HG02943 (cell line): ENCODE results near the gene TNFRSF8.

ENCODE experiments used
- ATAC-seq: cut with Tn5 transposase; IDR thresholded peaks from one replicate; pipeline ENCODE4 v1.9.1; 2021; ENCODE audit warnings: mild to moderate bottlenecking, low read depth, moderate library complexity; ENCODE audit not compliant: unreplicated experiment

TNFRSF8 gene

GRCh38 chr1:12169442-12170135, 106.5 kb downstream of the TNFRSF8 start:
- no peak for ATAC-seq

- no peak for ATAC-seq
Observed at GRCh38 chr1:12170263-12170671, 107.2 kb downstream of the TNFRSF8 start.

DNA sequence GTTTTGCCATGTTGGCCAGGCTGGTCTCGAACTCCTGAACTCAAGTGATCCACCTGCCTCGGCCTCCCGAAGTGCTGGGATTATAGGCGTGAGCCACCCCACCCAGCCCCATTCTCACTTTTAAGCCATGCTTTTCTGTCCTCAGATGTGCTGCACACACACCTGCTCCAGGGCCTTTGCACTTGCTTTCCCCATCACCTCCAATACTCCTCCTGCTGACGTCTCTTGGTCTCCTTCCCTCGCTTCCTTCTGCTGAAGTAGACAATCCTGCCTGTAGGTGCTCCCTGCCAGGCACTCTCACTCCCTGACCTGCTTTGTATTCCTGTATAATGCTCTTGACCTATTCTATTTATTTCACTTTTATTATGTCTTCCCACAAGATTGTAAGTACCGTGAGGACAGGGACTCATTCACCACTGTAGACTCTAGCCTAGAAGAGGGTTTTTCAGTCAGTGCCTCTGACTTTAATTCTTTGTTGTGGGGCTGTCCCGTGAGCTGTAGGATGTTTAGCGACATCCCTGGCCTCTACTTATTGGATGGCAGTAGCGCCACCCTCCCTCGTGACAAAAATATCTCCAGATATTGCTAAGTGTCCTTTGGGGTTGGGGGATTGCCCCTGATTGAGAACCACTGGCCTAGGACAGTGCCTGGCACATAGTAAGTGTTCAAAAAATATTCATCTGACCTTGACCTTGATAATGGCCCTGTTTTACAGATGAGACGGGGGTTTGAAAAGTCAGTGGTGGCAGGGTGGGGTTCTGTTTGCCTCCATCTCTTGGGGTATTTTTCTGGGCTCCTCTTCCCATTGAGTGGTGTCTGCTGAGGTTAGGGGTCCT, 108.3 kb downstream of the TNFRSF8 start:
- ATAC-seq: no peak

DNA sequence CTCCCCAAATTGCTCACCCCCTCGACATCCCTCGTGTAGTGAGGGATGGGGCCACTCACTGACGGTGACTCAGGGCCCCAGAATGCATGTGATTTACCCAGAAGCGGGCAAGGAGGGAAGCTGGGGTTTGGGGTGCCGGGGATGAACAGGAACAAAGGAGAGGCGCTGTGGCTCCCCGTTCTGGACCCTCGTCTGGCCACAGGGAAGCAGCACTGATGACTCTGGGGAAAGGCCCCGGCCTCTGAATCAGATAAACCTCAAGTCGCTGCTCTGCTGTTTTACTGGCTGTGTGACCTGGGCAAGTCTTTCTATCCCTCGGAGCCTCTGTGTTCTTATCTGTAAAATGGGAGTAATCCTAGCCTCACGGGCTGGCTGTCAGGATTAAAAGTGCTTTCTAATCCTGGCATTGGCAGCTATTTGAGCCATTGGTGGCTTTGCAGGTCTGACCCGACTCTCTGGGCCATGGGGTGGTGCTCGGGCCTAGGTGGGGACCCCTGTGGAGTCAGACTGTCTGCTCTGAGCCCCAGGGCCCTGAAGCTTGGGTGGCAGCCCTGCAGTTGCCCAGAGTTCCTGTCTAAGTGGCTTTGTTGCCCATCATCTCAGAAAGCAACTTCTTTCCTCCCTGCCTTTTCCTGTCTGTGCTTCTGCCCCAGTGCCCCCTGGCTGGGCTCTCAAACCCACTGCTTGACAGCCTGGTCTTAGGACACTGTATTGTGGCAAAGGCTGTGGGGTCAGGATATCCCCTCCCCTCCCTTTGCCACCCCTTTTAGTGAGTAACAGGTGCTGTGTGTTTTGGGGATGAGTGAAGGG, 109.1 kb downstream of the TNFRSF8 start:
- no peak for ATAC-seq

DNA sequence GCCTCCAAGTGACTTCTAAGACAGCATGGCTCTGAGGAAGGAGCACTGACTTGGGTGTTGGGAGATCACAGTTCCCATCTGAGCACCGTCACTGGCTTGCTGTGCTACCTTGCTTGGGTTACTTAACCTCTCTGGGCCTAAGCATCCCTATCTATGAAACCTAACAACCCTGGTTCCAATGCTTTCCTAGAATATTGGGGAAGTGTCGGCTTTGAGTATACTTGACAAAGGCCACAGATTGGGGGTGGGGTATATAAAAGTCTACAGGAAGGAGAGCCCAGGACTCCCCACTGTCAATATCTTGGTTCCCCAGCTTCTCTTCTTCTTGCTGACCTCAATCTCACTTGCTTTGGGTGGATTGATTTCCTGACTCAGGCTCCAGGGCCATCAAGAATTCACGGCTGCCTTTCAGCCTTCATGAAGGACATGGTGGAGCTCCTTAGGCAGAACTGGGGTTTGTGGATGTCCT, 110.0 kb downstream of the TNFRSF8 start:
- ATAC-seq: no peak

DNA sequence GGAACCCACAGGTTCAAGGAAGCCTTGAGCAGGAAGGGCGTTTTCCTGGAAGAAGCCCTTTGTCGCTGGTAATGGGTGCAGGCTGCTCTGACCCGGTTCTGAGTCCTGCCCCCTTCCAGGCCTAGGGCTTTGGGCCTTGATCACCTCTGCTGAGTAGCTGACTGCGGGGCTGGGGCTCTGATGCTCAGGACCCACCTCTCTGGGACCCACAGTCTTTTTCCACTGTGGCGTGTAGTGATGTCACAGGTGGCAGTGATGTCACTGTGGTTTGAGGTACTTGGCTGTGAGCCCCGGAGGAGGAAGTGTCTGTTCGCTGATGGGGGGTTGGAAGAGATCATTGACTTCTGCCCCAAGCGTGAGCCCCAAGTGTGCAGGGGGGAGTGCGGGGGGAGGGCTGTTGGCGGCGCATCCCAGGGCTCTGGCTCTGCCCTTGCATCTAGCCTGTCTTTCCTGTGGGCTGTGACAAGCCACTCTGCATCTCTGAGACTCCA, 110.6 kb downstream of the TNFRSF8 start:
- ATAC-seq: no peak

- no peak for ATAC-seq
Observed at GRCh38 chr1:12174924-12175810, 112.1 kb downstream of the TNFRSF8 start.

DNA sequence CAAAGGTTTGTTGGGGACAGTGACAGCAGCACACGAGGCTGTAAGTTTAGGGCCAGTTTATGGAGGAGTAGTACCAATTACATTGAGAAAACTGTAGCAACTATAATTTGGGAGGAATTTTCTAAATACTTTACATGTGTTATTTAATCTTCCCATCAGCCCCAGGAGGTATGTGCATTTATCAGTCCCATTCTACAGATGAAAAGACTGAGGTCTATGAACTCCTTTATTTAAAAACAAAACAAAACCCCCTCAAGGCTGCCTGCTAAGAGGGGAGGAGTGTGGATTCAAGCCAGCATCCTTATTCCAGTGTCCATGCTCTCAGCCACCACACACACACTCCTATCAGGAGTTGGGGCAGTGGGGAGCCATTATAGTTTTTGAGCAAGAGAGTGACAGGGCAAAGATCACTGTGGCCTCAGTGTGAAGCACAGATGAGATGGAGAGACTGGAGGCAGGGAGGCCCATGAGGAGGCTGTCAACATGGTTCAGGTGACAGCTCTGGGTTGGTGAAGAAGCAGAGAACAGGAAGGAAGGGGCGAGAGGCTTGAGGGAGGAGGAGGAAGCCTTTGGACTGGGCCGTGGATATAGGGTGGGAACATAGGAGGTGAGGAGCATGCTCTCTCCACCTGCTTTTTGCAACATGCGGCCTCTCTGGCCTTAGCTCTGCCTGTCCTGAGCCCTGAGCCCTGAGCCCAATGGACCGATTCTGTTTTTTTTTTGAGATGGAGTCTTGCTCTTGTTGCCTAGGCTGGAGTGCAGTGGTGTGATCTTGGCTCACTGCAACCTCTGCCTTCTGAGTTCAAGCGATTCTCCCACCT, 113.4 kb downstream of the TNFRSF8 start:
- ATAC-seq: no peak

GRCh38 chr1:12177156-12177998, 114.3 kb downstream of the TNFRSF8 start:
- ATAC-seq: no peak

- no peak for ATAC-seq
Observed at GRCh38 chr1:12177999-12178441, 114.9 kb downstream of the TNFRSF8 start.

GRCh38 chr1:12178511-12178910, 115.4 kb downstream of the TNFRSF8 start:
- ATAC-seq: no peak

GRCh38 chr1:12179111-12179519, 116.0 kb downstream of the TNFRSF8 start:
- no peak for ATAC-seq

- no peak for ATAC-seq
Observed at GRCh38 chr1:12179676-12180075, 116.6 kb downstream of the TNFRSF8 start.

DNA sequence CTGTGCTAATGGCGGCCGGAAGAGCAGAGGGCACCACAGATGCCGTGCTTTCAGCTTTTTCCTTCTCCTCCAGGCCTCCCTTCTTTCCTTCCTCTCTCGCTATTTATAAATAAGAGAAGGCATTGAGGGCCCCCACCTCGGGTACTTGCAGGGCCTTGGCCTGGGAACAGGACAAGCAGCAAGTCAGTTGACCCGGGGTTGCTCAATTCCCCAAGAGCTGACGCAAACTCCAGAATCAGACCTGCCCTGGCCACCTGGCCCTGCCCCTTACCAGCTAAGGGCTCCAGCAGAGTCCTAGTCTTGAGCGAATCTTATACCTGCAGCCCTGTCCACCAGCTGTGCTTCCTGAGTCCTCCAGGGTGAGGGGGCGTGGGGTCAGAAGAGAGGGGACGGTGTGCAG, 117.2 kb downstream of the TNFRSF8 start:
- ATAC-seq: no peak

DNA sequence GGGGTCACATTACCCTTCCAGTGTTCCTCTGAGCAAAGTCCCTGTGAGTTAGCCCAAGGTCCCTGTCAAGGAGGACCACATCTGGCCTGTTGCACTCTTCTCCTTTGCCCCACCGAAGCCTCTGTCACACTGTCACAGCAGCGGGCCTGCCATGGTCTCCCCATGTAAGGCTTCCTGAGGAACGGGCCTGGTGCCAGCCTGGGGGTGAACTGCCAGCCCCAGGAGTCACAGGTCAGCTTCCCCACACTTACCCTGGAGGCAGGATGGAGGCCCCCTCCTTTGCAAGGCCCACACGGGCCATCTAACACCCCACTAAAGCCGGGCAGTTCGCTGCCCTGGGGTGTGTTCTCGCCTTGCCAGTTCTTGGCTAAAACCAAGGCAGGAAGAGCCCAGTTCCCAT, 117.8 kb downstream of the TNFRSF8 start:
- no peak for ATAC-seq

- ATAC-seq: no peak
Observed at GRCh38 chr1:12181568-12181967, 118.5 kb downstream of the TNFRSF8 start.

GRCh38 chr1:12182410-12182984, 119.4 kb downstream of the TNFRSF8 start:
- no peak for ATAC-seq
